HepG2 (cell line): Measurements from ENCODE around the gene CPSF4. TPM values are rescaled to one million over a fixed set of nuclear protein-coding genes. Genes with fewer than 3 reads are reported as not detected.

ENCODE experiments used
- ELF1 ChIP-seq: sonication (generic); formaldehyde crosslinking; IDR thresholded peaks from 2 replicates; pipeline ENCODE4 v1.4.0; 2020; ENCODE audit warnings: missing genetic modification reagents
- HCFC1 ChIP-seq: fragments of 150-350 bp; IDR thresholded peaks from 2 replicates; pipeline ENCODE4 v1.6.1; 2014; ENCODE audit warnings: low read depth, low read length
- KDM4B ChIP-seq: sonication (generic); formaldehyde crosslinking; IDR thresholded peaks from 2 replicates; pipeline ENCODE4 v1.4.0; 2020; ENCODE audit warnings: missing genetic modification reagents
- NFYC ChIP-seq: IDR thresholded peaks from 2 replicates; pipeline ENCODE4 v1.6.1; 2016; ENCODE audit warnings: missing genetic modification reagents, missing compliant biosample characterization
- ZBTB38 ChIP-seq: sonication (generic); formaldehyde crosslinking; IDR thresholded peaks from 2 replicates; pipeline ENCODE4 v1.5.1; 2020; ENCODE audit warnings: mild to moderate bottlenecking, missing genetic modification reagents
- polyA plus RNA-seq, 8 experiments: library from polyadenylated mRNA; depleted of rRNA in 3 of 8; stranded (reverse) in 7 of 8; unstranded in 1 of 8; fragments of >200 nt; fragmentation: Illumina TruSeq in 4 of 8; extraction: Trizol in 4 of 8; gene quantifications; 2 replicates each; pipeline versions ENCODE4 v1.2.1 to v1.2.3, GENCODE V29; 2011 to 2016; ENCODE audit warnings: low read depth in 4 of 8, missing spikeins in 1 of 8, mixed read lengths in 1 of 8; ENCODE audit not compliant: insufficient read depth in 1 of 8
- total RNA-seq, 5 experiments: library from RNA; depleted of rRNA; stranded (reverse); fragments of >200 nt; fragmentation: Illumina TruSeq; extraction: Trizol; gene quantifications; 2 replicates each; pipeline ENCODE4 v1.2.3, GENCODE V29; 2016; ENCODE audit warnings: low read depth in 1 of 5
- TF ChIP-seq, protein P1 (sequence below), 2 experiments: fragments of 450-650 bp in 1 of 2; sonication (generic) in 1 of 2; formaldehyde crosslinking in 1 of 2; IDR thresholded peaks; 2 replicates each; pipeline versions ENCODE4 v1.6.1 to v1.8.0; 2016 to 2022; ENCODE audit warnings: antibody characterized with exemption in 1 of 2, mild to moderate bottlenecking in 1 of 2, missing genetic modification reagents in 1 of 2
- TF ChIP-seq, protein P2 (sequence below): sonication (generic); IDR thresholded peaks from 2 replicates; pipeline ENCODE4 v1.6.1; 2016; ENCODE audit warnings: low read depth, borderline replicate concordance
- TF ChIP-seq, protein P3 (sequence below): sonication (generic); formaldehyde crosslinking; IDR thresholded peaks from 2 replicates; pipeline ENCODE4 v1.4.0; 2020; ENCODE audit warnings: missing genetic modification reagents, borderline replicate concordance
- TF ChIP-seq, protein P4 (sequence below): sonication (generic); formaldehyde crosslinking; IDR thresholded peaks from 2 replicates; pipeline ENCODE4 v1.4.0; 2020; ENCODE audit warnings: missing genetic modification reagents, borderline replicate concordance
- TF ChIP-seq, protein P5 (sequence below): IDR thresholded peaks from 2 replicates; pipeline ENCODE4 v1.6.1; 2016; ENCODE audit warnings: low read depth, borderline replicate concordance

Gene CPSF4
- total and polyA plus RNA-seq, 2 of the 13 experiments (the other 11 are each of a cell fraction or from before 2014, with no cell fraction given), result 34.1 to 49.6 TPM

DNA sequence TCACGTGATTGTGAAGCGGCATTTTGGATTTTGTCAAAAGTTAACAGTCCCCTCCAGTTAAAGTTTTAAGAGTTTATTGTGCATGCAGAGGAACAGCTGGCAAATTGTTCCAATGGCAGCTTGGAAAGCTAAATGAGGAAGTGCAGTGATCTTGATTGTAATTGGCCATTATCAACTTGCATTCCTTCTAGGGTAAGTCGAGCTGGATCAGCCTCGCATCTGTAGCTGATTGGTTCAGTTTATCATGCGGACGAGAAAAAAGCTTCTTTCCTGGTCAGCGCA is 34.5 kb downstream of the CPSF4 start (continued):
- TF ChIP-seq, protein P1, sequence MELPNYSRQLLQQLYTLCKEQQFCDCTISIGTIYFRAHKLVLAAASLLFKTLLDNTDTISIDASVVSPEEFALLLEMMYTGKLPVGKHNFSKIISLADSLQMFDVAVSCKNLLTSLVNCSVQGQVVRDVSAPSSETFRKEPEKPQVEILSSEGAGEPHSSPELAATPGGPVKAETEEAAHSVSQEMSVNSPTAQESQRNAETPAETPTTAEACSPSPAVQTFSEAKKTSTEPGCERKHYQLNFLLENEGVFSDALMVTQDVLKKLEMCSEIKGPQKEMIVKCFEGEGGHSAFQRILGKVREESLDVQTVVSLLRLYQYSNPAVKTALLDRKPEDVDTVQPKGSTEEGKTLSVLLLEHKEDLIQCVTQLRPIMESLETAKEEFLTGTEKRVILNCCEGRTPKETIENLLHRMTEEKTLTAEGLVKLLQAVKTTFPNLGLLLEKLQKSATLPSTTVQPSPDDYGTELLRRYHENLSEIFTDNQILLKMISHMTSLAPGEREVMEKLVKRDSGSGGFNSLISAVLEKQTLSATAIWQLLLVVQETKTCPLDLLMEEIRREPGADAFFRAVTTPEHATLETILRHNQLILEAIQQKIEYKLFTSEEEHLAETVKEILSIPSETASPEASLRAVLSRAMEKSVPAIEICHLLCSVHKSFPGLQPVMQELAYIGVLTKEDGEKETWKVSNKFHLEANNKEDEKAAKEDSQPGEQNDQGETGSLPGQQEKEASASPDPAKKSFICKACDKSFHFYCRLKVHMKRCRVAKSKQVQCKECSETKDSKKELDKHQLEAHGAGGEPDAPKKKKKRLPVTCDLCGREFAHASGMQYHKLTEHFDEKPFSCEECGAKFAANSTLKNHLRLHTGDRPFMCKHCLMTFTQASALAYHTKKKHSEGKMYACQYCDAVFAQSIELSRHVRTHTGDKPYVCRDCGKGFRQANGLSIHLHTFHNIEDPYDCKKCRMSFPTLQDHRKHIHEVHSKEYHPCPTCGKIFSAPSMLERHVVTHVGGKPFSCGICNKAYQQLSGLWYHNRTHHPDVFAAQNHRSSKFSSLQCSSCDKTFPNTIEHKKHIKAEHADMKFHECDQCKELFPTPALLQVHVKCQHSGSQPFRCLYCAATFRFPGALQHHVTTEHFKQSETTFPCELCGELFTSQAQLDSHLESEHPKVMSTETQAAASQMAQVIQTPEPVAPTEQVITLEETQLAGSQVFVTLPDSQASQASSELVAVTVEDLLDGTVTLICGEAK (IDR thresholded peaks at IDR 0.05), result 0 out of 2 replicates have a peak, but pooled peaks have one; percentile 19
- TF ChIP-seq, protein P1 (CRISPR knock-in tag; IDR thresholded peaks at IDR 0.05), result no peak
- TF ChIP-seq, protein P2, sequence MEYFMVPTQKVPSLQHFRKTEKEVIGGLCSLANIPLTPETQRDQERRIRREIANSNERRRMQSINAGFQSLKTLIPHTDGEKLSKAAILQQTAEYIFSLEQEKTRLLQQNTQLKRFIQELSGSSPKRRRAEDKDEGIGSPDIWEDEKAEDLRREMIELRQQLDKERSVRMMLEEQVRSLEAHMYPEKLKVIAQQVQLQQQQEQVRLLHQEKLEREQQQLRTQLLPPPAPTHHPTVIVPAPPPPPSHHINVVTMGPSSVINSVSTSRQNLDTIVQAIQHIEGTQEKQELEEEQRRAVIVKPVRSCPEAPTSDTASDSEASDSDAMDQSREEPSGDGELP, result peak; percentile 69
- TF ChIP-seq, protein P3, sequence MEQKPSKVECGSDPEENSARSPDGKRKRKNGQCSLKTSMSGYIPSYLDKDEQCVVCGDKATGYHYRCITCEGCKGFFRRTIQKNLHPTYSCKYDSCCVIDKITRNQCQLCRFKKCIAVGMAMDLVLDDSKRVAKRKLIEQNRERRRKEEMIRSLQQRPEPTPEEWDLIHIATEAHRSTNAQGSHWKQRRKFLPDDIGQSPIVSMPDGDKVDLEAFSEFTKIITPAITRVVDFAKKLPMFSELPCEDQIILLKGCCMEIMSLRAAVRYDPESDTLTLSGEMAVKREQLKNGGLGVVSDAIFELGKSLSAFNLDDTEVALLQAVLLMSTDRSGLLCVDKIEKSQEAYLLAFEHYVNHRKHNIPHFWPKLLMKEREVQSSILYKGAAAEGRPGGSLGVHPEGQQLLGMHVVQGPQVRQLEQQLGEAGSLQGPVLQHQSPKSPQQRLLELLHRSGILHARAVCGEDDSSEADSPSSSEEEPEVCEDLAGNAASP (CRISPR knock-in tag), result no peak
- peak; percentile 67 for TF ChIP-seq NFYC
- TF ChIP-seq KDM4B, result no peak
- TF ChIP-seq, protein P4, sequence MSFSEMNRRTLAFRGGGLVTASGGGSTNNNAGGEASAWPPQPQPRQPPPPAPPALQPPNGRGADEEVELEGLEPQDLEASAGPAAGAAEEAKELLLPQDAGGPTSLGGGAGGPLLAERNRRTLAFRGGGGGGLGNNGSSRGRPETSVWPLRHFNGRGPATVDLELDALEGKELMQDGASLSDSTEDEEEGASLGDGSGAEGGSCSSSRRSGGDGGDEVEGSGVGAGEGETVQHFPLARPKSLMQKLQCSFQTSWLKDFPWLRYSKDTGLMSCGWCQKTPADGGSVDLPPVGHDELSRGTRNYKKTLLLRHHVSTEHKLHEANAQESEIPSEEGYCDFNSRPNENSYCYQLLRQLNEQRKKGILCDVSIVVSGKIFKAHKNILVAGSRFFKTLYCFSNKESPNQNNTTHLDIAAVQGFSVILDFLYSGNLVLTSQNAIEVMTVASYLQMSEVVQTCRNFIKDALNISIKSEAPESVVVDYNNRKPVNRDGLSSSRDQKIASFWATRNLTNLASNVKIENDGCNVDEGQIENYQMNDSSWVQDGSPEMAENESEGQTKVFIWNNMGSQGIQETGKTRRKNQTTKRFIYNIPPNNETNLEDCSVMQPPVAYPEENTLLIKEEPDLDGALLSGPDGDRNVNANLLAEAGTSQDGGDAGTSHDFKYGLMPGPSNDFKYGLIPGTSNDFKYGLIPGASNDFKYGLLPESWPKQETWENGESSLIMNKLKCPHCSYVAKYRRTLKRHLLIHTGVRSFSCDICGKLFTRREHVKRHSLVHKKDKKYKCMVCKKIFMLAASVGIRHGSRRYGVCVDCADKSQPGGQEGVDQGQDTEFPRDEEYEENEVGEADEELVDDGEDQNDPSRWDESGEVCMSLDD (CRISPR knock-in tag), result no peak
- TF ChIP-seq ZBTB38 (CRISPR knock-in tag), result no peak
- TF ChIP-seq HCFC1, result no peak
- TF ChIP-seq ELF1 (CRISPR knock-in tag), result peak; percentile 57; the same call in 1 of the 2 replicates
- TF ChIP-seq, protein P5, sequence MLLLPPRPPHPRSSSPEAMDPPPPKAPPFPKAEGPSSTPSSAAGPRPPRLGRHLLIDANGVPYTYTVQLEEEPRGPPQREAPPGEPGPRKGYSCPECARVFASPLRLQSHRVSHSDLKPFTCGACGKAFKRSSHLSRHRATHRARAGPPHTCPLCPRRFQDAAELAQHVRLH (CRISPR knock-in tag), result no peak
